ENCODE results near the gene ZNF219. TPM values are rescaled to one million over a fixed set of nuclear protein-coding genes. Genes with fewer than 3 reads are reported as not detected.

ZNF219 gene
- total and polyA plus RNA-seq, 2 donors (not counting 1 experiment from before 2014, with no cell fraction given), result 3.3 to 6.4 TPM

DNA sequence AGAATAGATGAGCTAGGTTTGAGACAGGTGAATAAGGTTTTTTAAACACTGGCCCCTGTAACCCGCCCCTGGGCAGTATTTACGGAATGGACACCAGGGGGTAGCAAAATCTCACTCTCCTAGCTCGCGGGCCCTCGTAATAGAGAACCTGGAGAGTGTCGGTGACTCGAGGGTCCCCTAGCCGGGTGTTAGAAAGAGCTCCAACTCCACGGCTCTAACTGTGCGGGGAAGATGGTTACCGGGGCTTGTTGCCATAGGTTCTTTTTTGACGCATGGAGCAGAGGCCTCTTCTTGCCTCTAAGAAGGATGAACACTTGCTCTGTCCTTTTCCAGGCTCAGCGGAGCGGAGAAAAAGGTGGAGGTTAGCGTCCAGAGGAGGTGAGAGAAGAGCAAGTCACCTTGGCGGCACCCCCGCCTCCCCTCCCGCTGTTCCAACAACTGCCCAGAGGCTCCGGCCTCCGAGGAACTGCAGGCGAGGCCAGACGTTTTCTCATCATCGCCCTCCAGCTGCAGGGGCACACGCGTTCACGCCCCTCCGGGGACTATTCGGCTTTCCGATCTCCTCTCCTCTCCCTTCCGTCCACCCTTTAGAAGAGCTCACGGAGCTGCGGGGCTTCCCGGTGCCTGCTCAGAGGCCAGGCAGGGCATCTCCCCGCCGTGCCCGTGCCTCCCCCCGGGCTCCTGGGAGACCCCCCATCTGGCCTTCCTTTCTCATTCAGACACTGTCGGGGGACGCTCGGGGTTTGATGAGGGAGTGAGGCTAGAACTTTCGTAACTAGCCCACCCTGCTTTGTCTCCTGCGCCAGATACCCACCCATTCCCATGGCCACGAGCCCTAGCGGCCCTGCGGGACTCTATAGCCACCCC, 29.7 kb downstream of the ZNF219 start:
- H3K4me3 ChIP-seq (ENCODE audit: control extremely low read depth in 1 of 5, extremely low read depth in 1 of 5, insufficient read depth in 1 of 5, low read depth in 2 of 5, low read length in 4 of 5), result peak overlapping the region in 3 of 5 experiments; percentile 53 to 69 (median 59)
- peaks cover 44% of the 10 kb centered on the region for H3K4me1 Mint-ChIP-seq
- H3K27me3 ChIP-seq (replicated peaks in 1 of 4; ENCODE audit: control extremely low read depth in 1 of 4, control insufficient read depth in 3 of 4, insufficient read depth in 4 of 4, low read length in 3 of 4), result peaks cover 0 to 45% (median 18%) of the 10 kb centered on the region in 4 experiments
- peak overlapping the region; percentile 97 for H3K4me2 ChIP-seq (replicated peaks; ENCODE audit: low read depth, low read length, poor library complexity, severe bottlenecking)
- WGBS (ENCODE audit: insufficient coverage), result 2% methylated on average over 33 of the region's 45 CpGs
- peak overlapping the region; percentile 85 for H3K4me3 Mint-ChIP-seq
- CTCF ChIA-PET, result interaction anchor here (0.5 to 6.4 kb wide), 20 partner anchors 8 to 446 kb away, joined by 3 to 276 read pairs (median 6); partner anchors contain the start of gene TMEM253
- no peaks in the 10 kb centered on the region for H3K9me3 Mint-ChIP-seq (ENCODE audit: insufficient read depth)
- DNase-seq (peak; percentile 81), ATAC-seq (ENCODE audit: low read depth) (peak; percentile 48)
- intact Hi-C loops (cut with micrococcal nuclease), result loop anchor here (1.0 to 5.0 kb wide), 3 partner anchors 24 to 489 kb away; no protein-coding TSS in a partner anchor
- peaks cover 34 to 40% of the 10 kb centered on the region in 2 donors for H3K4me1 ChIP-seq (ENCODE audit: control insufficient read depth in 2 of 2, insufficient read depth in 2 of 2, low read length in 2 of 2)
- no peaks in the 10 kb centered on the region for H4K20me1 ChIP-seq (ENCODE audit: control insufficient read depth, insufficient read depth, low read length, poor library complexity, severe bottlenecking)
- H3K27ac ChIP-seq (ENCODE audit: low read length in 2 of 2), result no peak overlapping the region
- POLR2A ChIA-PET, result interaction anchor here (1.4 kb wide), 1 partner anchor 36 kb away, joined by 7 read pairs; no protein-coding TSS in a partner anchor
- TF ChIP-seq, protein P1, sequence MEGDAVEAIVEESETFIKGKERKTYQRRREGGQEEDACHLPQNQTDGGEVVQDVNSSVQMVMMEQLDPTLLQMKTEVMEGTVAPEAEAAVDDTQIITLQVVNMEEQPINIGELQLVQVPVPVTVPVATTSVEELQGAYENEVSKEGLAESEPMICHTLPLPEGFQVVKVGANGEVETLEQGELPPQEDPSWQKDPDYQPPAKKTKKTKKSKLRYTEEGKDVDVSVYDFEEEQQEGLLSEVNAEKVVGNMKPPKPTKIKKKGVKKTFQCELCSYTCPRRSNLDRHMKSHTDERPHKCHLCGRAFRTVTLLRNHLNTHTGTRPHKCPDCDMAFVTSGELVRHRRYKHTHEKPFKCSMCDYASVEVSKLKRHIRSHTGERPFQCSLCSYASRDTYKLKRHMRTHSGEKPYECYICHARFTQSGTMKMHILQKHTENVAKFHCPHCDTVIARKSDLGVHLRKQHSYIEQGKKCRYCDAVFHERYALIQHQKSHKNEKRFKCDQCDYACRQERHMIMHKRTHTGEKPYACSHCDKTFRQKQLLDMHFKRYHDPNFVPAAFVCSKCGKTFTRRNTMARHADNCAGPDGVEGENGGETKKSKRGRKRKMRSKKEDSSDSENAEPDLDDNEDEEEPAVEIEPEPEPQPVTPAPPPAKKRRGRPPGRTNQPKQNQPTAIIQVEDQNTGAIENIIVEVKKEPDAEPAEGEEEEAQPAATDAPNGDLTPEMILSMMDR (IDR thresholded peaks at IDR 0.05), result peak; percentile 69
- TF ChIP-seq EZH2 (IDR thresholded peaks at IDR 0.05; ENCODE audit: borderline replicate concordance, insufficient read depth, low read depth, low read length, poor library complexity, severe bottlenecking), result no peak
- H3K9me3 ChIP-seq (ENCODE audit: control extremely low read depth in 1 of 3, control insufficient read depth in 2 of 3, insufficient read depth in 1 of 3, low read length in 2 of 3), result peaks cover 0 to 9% (median 0%) of the 10 kb centered on the region in 3 donors
- H3K9ac ChIP-seq (ENCODE audit: low read length), result peak overlapping the region; percentile 70
- peak overlapping the region; percentile 43 for H2AFZ ChIP-seq (ENCODE audit: insufficient read depth, low read depth, low read length, poor library complexity, severe bottlenecking)
- peaks cover 36% of the 10 kb centered on the region for H3K27me3 Mint-ChIP-seq
- H3K36me3 ChIP-seq (replicated peaks in 1 of 2; ENCODE audit: control extremely low read depth in 1 of 2, control insufficient read depth in 1 of 2, extremely low read depth in 1 of 2, insufficient read depth in 2 of 2, low read length in 1 of 2), result no peaks in the 10 kb centered on the region
- no peaks in the 10 kb centered on the region for H3K79me2 ChIP-seq (ENCODE audit: control insufficient read depth, insufficient read depth, low read length)
- H3K27ac Mint-ChIP-seq, result no peak overlapping the region
